GF-D8 (cell line): ENCODE measurements around the gene POGZ.
"Not testable (repeated sequence)": the region's sequence is repeated elsewhere in the genome, so short reads cannot be mapped to it uniquely, and the experiment has no call there.

Source experiments
- DNase-seq: peaks from one replicate; lab custom pipeline; 2025; lab: John Stamatoyannopoulos, UW

POGZ gene

GRCh38 chr1:151411884-151412283 lies 47.4 kb downstream of the POGZ start:
- DNase-seq = no peak

GRCh38 chr1:151408891-151409290 lies 50.4 kb downstream of the POGZ start:
- no peak for DNase-seq

- DNase-seq = no peak
Measured at GRCh38 chr1:151407304-151407703, 52.0 kb downstream of the POGZ start.

GRCh38 chr1:151406176-151406575 lies 53.1 kb downstream of the POGZ start:
- DNase-seq = no peak

GRCh38 chr1:151405187-151405951 lies 53.9 kb downstream of the POGZ start:
- no peak for DNase-seq

GRCh38 chr1:151403612-151404011 lies 55.7 kb downstream of the POGZ start:
- DNase-seq = no peak

- DNase-seq = no peak
Measured at GRCh38 chr1:151402764-151403163, 56.5 kb downstream of the POGZ start.

GRCh38 chr1:151401860-151402259 lies 57.4 kb downstream of the POGZ start:
- no peak for DNase-seq

GRCh38 chr1:151401125-151401788 lies 58.0 kb downstream of the POGZ start:
- DNase-seq = no peak

- DNase-seq = peak; percentile 89
Measured at GRCh38 chr1:151399324-151400171, 59.7 kb downstream of the POGZ start, which contains the start of gene PSMB4. PSMB4 (plus strand) TSS chr1:151399573; CDS start chr1:151399588, 15 bp downstream.

- not testable (repeated sequence) for DNase-seq
Measured at GRCh38 chr1:151396265-151396664, 63.0 kb downstream of the POGZ start.

GRCh38 chr1:151393583-151393982 lies 65.7 kb downstream of the POGZ start:
- DNase-seq = no peak

GRCh38 chr1:151391079-151391563 lies 68.2 kb downstream of the POGZ start:
- no peak for DNase-seq

- not testable (repeated sequence) for DNase-seq
Measured at GRCh38 chr1:151390221-151391078, 68.8 kb downstream of the POGZ start.

GRCh38 chr1:151386002-151386401 lies 73.3 kb downstream of the POGZ start:
- no peak for DNase-seq

GRCh38 chr1:151384584-151384983 lies 74.7 kb downstream of the POGZ start:
- DNase-seq = no peak

- DNase-seq = no peak
Measured at GRCh38 chr1:151377150-151377884, 82.0 kb downstream of the POGZ start.

GRCh38 chr1:151373196-151373595 lies 86.1 kb downstream of the POGZ start:
- no peak for DNase-seq

GRCh38 chr1:151372058-151372934 lies 87.0 kb downstream of the POGZ start, which contains the start of gene SELENBP1:
SELENBP1 (minus strand) TSS chr1:151372705; CDS start chr1:151372641, 64 bp downstream.
- no peak for DNase-seq
